HepG2 (cell line): ENCODE results near the gene CASP6. TPM values are rescaled to one million over a fixed set of nuclear protein-coding genes. Genes with fewer than 3 reads are reported as not detected.

ENCODE experiments used
- ARID2 ChIP-seq: sonication (generic); formaldehyde crosslinking; IDR thresholded peaks from 2 replicates; pipeline ENCODE4 v1.8.1; 2022; ENCODE audit warnings: mild to moderate bottlenecking, missing genetic modification reagents, borderline replicate concordance
- EP300 ChIP-seq, 3 experiments: sonication (generic) in 1 of 3; formaldehyde crosslinking in 1 of 3; IDR thresholded peaks; 2 replicates each; pipeline versions ENCODE4 v1.5.1 to v1.6.1; 2011 to 2020; ENCODE audit warnings: low read depth in 2 of 3, low read length in 2 of 3, borderline replicate concordance in 1 of 3, improper control_type of control experiment in 1 of 3, mild to moderate bottlenecking in 1 of 3, missing genetic modification reagents in 1 of 3, moderate library complexity in 1 of 3
- FOXC1 ChIP-seq: sonication (generic); formaldehyde crosslinking; IDR thresholded peaks from 2 replicates; pipeline ENCODE4 v1.8.0; 2022; ENCODE audit warnings: mild to moderate bottlenecking, missing genetic modification reagents, borderline replicate concordance
- GATAD1 ChIP-seq: IDR thresholded peaks from 2 replicates; pipeline ENCODE4 v1.6.1; 2016; ENCODE audit warnings: missing genetic modification reagents, missing compliant biosample characterization
- HHEX ChIP-seq: IDR thresholded peaks from 2 replicates; pipeline ENCODE4 v1.6.1; 2016; ENCODE audit warnings: control low read depth
- IKZF1 ChIP-seq: fragments of 450-650 bp; IDR thresholded peaks from 2 replicates; pipeline ENCODE4 v1.7.1; 2016
- IRF1 ChIP-seq: sonication (generic); formaldehyde crosslinking; IDR thresholded peaks from 2 replicates; pipeline ENCODE4 v1.4.0; 2020; ENCODE audit warnings: low read depth, mild to moderate bottlenecking, missing genetic modification reagents
- ISX ChIP-seq: sonication (generic); formaldehyde crosslinking; conservative IDR thresholded peaks from 2 replicates; pipeline ENCODE4 v1.5.0; 2020; ENCODE audit warnings: missing genetic modification reagents
- MAFK ChIP-seq, 2 experiments: IDR thresholded peaks in 1 of 2; conservative IDR thresholded peaks in 1 of 2; 2 replicates each; pipeline ENCODE4 v1.6.1; 2011; ENCODE audit warnings: improper control_type of control experiment in 2 of 2, low read length in 2 of 2
- MLLT10 ChIP-seq: sonication (generic); formaldehyde crosslinking; IDR thresholded peaks from 2 replicates; pipeline ENCODE4 v1.4.0; 2020; ENCODE audit warnings: missing genetic modification reagents
- NFYC ChIP-seq: IDR thresholded peaks from 2 replicates; pipeline ENCODE4 v1.6.1; 2016; ENCODE audit warnings: missing genetic modification reagents, missing compliant biosample characterization
- NR1H2 ChIP-seq: sonication (generic); formaldehyde crosslinking; IDR thresholded peaks from 2 replicates; pipeline ENCODE4 v1.8.1; 2022; ENCODE audit warnings: low read depth, missing genetic modification reagents, borderline replicate concordance
- PAWR ChIP-seq: sonication (generic); formaldehyde crosslinking; IDR thresholded peaks from 2 replicates; pipeline ENCODE4 v1.4.0; 2020; ENCODE audit warnings: missing genetic modification reagents, mild to moderate bottlenecking, borderline replicate concordance
- SNRNP70 ChIP-seq: fragments of 200-400 bp; formaldehyde crosslinking; IDR thresholded peaks from 2 replicates; pipeline ENCODE4 v1.6.1; 2017; ENCODE audit warnings: mild to moderate bottlenecking, low read depth, low read length, moderate library complexity
- SRF ChIP-seq: IDR thresholded peaks from 2 replicates; pipeline ENCODE4 v1.6.1; 2011; ENCODE audit warnings: mild to moderate bottlenecking, low read depth, low read length, moderate library complexity
- THAP8 ChIP-seq: sonication (generic); formaldehyde crosslinking; IDR thresholded peaks from 2 replicates; pipeline ENCODE4 v1.5.1; 2020; ENCODE audit warnings: missing genetic modification reagents, mild to moderate bottlenecking, borderline replicate concordance
- USF2 ChIP-seq, 2 experiments: sonication (generic) in 1 of 2; formaldehyde crosslinking in 1 of 2; IDR thresholded peaks; 2 replicates each; pipeline versions ENCODE4 v1.5.1 to v1.6.1; 2011 to 2020; ENCODE audit warnings: borderline replicate concordance in 1 of 2, low read depth in 1 of 2, low read length in 1 of 2, mild to moderate bottlenecking in 1 of 2, missing genetic modification reagents in 1 of 2, moderate library complexity in 1 of 2
- YEATS4 ChIP-seq: sonication (generic); formaldehyde crosslinking; IDR thresholded peaks from 2 replicates; pipeline ENCODE4 v1.4.0; 2020; ENCODE audit warnings: missing genetic modification reagents, borderline replicate concordance
- ZBTB1 ChIP-seq: sonication (generic); formaldehyde crosslinking; IDR thresholded peaks from 2 replicates; pipeline ENCODE4 v1.4.0; 2020; ENCODE audit warnings: missing genetic modification reagents, borderline replicate concordance
- ZBTB26 ChIP-seq: IDR thresholded peaks from 2 replicates; pipeline ENCODE4 v1.6.1; 2016; ENCODE audit warnings: missing compliant biosample characterization, missing genetic modification reagents, borderline replicate concordance
- ZBTB38 ChIP-seq: sonication (generic); formaldehyde crosslinking; IDR thresholded peaks from 2 replicates; pipeline ENCODE4 v1.5.1; 2020; ENCODE audit warnings: mild to moderate bottlenecking, missing genetic modification reagents
- ZC3H4 ChIP-seq: sonication (generic); formaldehyde crosslinking; IDR thresholded peaks from 2 replicates; pipeline ENCODE4 v1.4.0; 2020; ENCODE audit warnings: missing genetic modification reagents, borderline replicate concordance
- ZNF674 ChIP-seq: sonication (generic); formaldehyde crosslinking; IDR thresholded peaks from 2 replicates; pipeline ENCODE4 v1.5.0; 2020; ENCODE audit warnings: low read depth, mild to moderate bottlenecking, missing genetic modification reagents
- polyA plus RNA-seq, 8 experiments: library from polyadenylated mRNA; depleted of rRNA in 3 of 8; stranded (reverse) in 7 of 8; unstranded in 1 of 8; fragments of >200 nt; fragmentation: Illumina TruSeq in 4 of 8; extraction: Trizol in 4 of 8; gene quantifications; 2 replicates each; pipeline versions ENCODE4 v1.2.1 to v1.2.3, GENCODE V29; 2011 to 2016; ENCODE audit warnings: low read depth in 4 of 8, missing spikeins in 1 of 8, mixed read lengths in 1 of 8; ENCODE audit not compliant: insufficient read depth in 1 of 8
- total RNA-seq, 5 experiments: library from RNA; depleted of rRNA; stranded (reverse); fragments of >200 nt; fragmentation: Illumina TruSeq; extraction: Trizol; gene quantifications; 2 replicates each; pipeline ENCODE4 v1.2.3, GENCODE V29; 2016; ENCODE audit warnings: low read depth in 1 of 5

The CASP6 gene
- total and polyA plus RNA-seq, 2 of the 13 experiments (the other 11 are each of a cell fraction or from before 2014, with no cell fraction given) = 19.7 to 34.6 TPM

- TF ChIP-seq ZBTB1 (no peak), HHEX (CRISPR knock-in tag) (no peak), SRF (no peak), ZNF674 (CRISPR knock-in tag) (no peak), EP300 (IDR thresholded peaks at IDR 0.05; ENCODE audit: low read depth in 2 of 2, low read length in 2 of 2) (no peak), EP300 (CRISPR knock-in tag; IDR thresholded peaks at IDR 0.05; ENCODE audit: borderline replicate concordance) (no peak), NR1H2 (CRISPR knock-in tag) (no peak), PAWR (CRISPR knock-in tag) (no peak), ZBTB26 (CRISPR knock-in tag) (no peak), YEATS4 (CRISPR knock-in tag) (peak; percentile 55; the same call in 1 of the 2 replicates), ZBTB38 (CRISPR knock-in tag) (peak; percentile 56; the same call in 1 of the 2 replicates), MAFK (conservative IDR thresholded peaks at IDR 0.05 in 1 of 2, IDR thresholded peaks at IDR 0.05 in 1 of 2; ENCODE audit: low read length in 2 of 2) (no peak), NFYC (CRISPR knock-in tag) (no peak), GATAD1 (CRISPR knock-in tag) (no peak), SNRNP70 (no peak), USF2 (IDR thresholded peaks at IDR 0.05; ENCODE audit: low read depth, low read length) (no peak), USF2 (CRISPR knock-in tag; IDR thresholded peaks at IDR 0.05; ENCODE audit: borderline replicate concordance) (peak; percentile 44; the same call in 1 of the 2 replicates), IKZF1 (no peak), ISX (CRISPR knock-in tag) (no peak), THAP8 (CRISPR knock-in tag) (0 out of 2 replicates have a peak, but pooled peaks have one; percentile 33), ARID2 (peak; percentile 71; the same call in 1 of the 2 replicates), ZC3H4 (no peak), FOXC1 (CRISPR knock-in tag) (peak; percentile 64; the same call in 1 of the 2 replicates), MLLT10 (CRISPR knock-in tag) (no peak), IRF1 (CRISPR knock-in tag) (no peak)
Measured at GRCh38 chr4:109729718-109730618, 26.7 kb upstream of the CASP6 start, which contains the start of gene PLA2G12A (continued).
